B cell (primary cell): ENCODE measurements around the gene CD28.

Experiments used
- CTCF ChIP-seq: fragments of 200-600 bp; IDR thresholded peaks from one replicate; pipeline ENCODE4 v1.8.0; 2022; ENCODE audit warnings: antibody characterized with exemption, mild to moderate bottlenecking
- EZH2 ChIP-seq: IDR thresholded peaks from 2 replicates; pipeline ENCODE4 v1.6.1; 2012; ENCODE audit warnings: borderline replicate concordance, low read depth, mild to moderate bottlenecking, moderate library complexity, low read length; ENCODE audit not compliant: insufficient read depth, poor library complexity, severe bottlenecking

DNA sequence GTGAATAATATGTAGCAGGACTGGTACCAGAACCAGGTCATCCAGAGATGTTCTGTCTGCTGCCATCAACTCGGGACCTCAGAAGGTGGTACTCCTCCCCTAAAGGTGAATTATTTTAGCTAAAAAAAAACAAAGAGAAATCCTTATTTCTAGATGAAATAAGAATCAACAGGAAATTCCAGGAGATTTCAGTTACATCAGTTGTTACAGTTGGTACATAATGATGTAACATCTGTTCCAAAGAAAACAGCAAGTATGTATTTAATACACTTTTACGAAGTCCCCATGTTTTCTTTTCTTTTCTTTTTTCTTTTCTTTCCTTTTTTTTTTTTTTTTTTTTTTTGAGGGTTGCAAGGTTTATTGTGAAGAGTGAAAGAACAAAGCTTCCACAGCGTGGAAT is 33.6 kb upstream of the CD28 start:
- TF ChIP-seq CTCF = no peak
- TF ChIP-seq EZH2 = no peak
